Measurements from ENCODE around the gene GALNT10.

The GALNT10 gene

DNA sequence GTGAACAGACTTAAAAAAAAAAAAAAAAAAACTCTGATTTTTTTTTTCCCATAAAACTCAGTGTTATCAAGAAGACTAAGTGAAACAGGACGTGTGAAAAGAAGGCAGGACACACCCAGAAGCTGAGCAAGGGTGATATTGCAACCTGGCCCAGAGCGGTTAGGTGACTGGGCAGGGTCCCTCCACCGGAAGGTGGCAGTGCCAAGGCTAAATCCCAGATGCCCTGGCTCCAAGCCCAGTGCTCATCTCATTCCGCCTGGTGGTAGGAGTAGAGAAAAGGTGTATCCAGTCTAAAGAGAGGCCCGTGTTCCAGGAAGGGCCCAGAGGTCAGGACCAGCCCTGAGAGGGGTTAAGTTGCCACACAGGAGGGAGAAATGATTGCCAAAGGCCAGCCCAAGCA lies 203.8 kb downstream of the GALNT10 start:
- Histone ChIP-seq H3K9me3 (ENCODE audit: control insufficient read depth in 2 of 2, low read length in 2 of 2) (no peaks in the 10 kb centered on the region), H3K9ac (ENCODE audit: low read length in 2 of 2) (no peak overlapping the region), H3K4me3 (ENCODE audit: low read length in 2 of 2) (no peak overlapping the region), H3K36me3 (ENCODE audit: control insufficient read depth in 2 of 2, insufficient read depth in 2 of 2, low read length in 2 of 2) (peaks cover 3 to 10% of the 10 kb centered on the region in 2 donors), H3K27me3 (ENCODE audit: control insufficient read depth in 1 of 2, insufficient read depth in 2 of 2, low read length in 2 of 2) (no peaks in the 10 kb centered on the region), H3K4me1 (ENCODE audit: control insufficient read depth, insufficient read depth, low read length) (no peaks in the 10 kb centered on the region), H3K27ac (ENCODE audit: low read length) (no peak overlapping the region)

DNA sequence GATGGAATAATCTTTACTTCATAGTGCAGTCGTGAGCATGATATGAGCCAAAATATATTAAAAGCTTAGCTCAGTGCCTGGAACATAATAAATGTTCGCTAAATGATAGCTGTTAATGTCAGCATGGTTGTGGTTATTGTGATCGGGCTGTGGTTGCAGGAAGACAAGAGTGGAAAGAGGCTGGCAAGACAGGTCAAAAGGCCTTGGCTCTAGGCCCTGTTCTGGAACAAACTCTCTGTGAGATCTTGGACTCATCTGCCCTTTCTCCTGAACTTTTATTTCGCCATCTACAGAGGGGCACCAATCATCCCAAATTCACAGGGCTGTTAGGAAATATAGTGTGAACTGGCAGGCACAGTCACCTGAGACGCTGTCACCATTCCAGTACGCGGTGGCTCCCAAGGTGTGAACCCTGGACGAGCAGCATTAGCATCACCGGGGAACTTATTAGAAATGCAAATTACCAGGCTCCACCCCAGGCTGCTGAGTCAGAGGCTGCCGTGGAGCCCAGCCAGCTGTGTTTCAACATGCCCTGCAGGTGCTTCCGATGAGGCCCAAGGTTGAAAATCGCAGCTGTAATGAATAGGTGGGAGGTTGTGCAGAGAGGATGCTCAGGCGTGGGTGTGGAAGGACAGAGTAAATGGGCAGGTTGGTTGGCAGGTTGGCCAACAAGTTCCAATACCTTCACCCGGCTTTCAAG lies 205.0 kb downstream of the GALNT10 start:
- no peaks in the 10 kb centered on the region for H3K9me3 ChIP-seq (ENCODE audit: control insufficient read depth in 2 of 2, low read length in 2 of 2)
- H3K36me3 ChIP-seq (ENCODE audit: control insufficient read depth in 2 of 2, insufficient read depth in 2 of 2, low read length in 2 of 2): peaks cover 3 to 10% of the 10 kb centered on the region in 2 donors
- H3K27me3 ChIP-seq (ENCODE audit: control insufficient read depth in 1 of 2, insufficient read depth in 2 of 2, low read length in 2 of 2): no peaks in the 10 kb centered on the region
- H3K4me1 ChIP-seq (ENCODE audit: control insufficient read depth, insufficient read depth, low read length): no peaks in the 10 kb centered on the region
- H3K27ac ChIP-seq (ENCODE audit: low read length): no peak overlapping the region
- no peak overlapping the region for H3K4me3 ChIP-seq (ENCODE audit: low read length in 2 of 2)
- H3K9ac ChIP-seq (ENCODE audit: low read length in 2 of 2): no peak overlapping the region

DNA sequence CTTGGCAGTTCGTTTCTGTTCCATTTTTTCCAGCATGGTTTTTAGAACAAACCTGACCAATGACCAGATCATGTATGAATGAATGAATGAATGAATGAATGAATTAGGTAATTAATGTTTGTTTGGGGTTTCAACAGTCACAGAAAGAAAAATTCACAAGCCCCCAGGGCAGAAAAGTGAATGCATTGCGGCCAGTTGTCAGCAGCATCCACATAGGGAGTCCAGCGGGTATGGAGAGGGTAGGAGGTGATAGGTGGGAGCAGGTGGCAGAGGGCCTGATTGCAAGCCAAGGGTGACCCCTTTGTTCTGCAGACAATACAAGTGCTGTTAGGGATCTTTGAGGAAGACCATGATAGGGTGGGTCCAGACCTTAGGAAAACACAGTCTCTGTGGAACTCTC lies 205.6 kb downstream of the GALNT10 start:
- Histone ChIP-seq H3K9ac (ENCODE audit: low read length in 2 of 2) (no peak overlapping the region), H3K27me3 (ENCODE audit: control insufficient read depth in 1 of 2, insufficient read depth in 2 of 2, low read length in 2 of 2) (no peaks in the 10 kb centered on the region), H3K27ac (ENCODE audit: low read length) (no peak overlapping the region), H3K4me3 (ENCODE audit: low read length in 2 of 2) (no peak overlapping the region), H3K4me1 (ENCODE audit: control insufficient read depth, insufficient read depth, low read length) (no peaks in the 10 kb centered on the region), H3K9me3 (ENCODE audit: control insufficient read depth in 2 of 2, low read length in 2 of 2) (no peaks in the 10 kb centered on the region), H3K36me3 (ENCODE audit: control insufficient read depth in 2 of 2, insufficient read depth in 2 of 2, low read length in 2 of 2) (peaks cover 3 to 8% of the 10 kb centered on the region in 2 donors)

- Histone ChIP-seq H3K9me3 (ENCODE audit: control insufficient read depth in 2 of 2, low read length in 2 of 2) (no peaks in the 10 kb centered on the region), H3K4me1 (ENCODE audit: control insufficient read depth, insufficient read depth, low read length) (no peaks in the 10 kb centered on the region), H3K9ac (ENCODE audit: low read length in 2 of 2) (no peak overlapping the region), H3K27me3 (ENCODE audit: control insufficient read depth in 1 of 2, insufficient read depth in 2 of 2, low read length in 2 of 2) (no peaks in the 10 kb centered on the region), H3K27ac (ENCODE audit: low read length) (no peak overlapping the region), H3K36me3 (ENCODE audit: control insufficient read depth in 2 of 2, insufficient read depth in 2 of 2, low read length in 2 of 2) (peaks cover 0 to 4% of the 10 kb centered on the region in 2 donors), H3K4me3 (ENCODE audit: low read length in 2 of 2) (no peak overlapping the region)
Observed at GRCh38 chr5:154397652-154398406, 207.3 kb downstream of the GALNT10 start.

- Histone ChIP-seq H3K27me3 (ENCODE audit: control insufficient read depth in 1 of 2, insufficient read depth in 2 of 2, low read length in 2 of 2) (no peaks in the 10 kb centered on the region), H3K36me3 (ENCODE audit: control insufficient read depth in 2 of 2, insufficient read depth in 2 of 2, low read length in 2 of 2) (no peaks in the 10 kb centered on the region), H3K4me3 (ENCODE audit: low read length in 2 of 2) (no peak overlapping the region), H3K9me3 (ENCODE audit: control insufficient read depth in 2 of 2, low read length in 2 of 2) (no peaks in the 10 kb centered on the region), H3K27ac (ENCODE audit: low read length) (no peak overlapping the region), H3K4me1 (ENCODE audit: control insufficient read depth, insufficient read depth, low read length) (peaks cover 8% of the 10 kb centered on the region), H3K9ac (ENCODE audit: low read length in 2 of 2) (no peak overlapping the region)
Observed at GRCh38 chr5:154400678-154401077, 210.1 kb downstream of the GALNT10 start.

- H3K9ac ChIP-seq (ENCODE audit: low read length in 2 of 2): no peak overlapping the region
Observed at GRCh38 chr5:154401355-154401754, 210.8 kb downstream of the GALNT10 start.

DNA sequence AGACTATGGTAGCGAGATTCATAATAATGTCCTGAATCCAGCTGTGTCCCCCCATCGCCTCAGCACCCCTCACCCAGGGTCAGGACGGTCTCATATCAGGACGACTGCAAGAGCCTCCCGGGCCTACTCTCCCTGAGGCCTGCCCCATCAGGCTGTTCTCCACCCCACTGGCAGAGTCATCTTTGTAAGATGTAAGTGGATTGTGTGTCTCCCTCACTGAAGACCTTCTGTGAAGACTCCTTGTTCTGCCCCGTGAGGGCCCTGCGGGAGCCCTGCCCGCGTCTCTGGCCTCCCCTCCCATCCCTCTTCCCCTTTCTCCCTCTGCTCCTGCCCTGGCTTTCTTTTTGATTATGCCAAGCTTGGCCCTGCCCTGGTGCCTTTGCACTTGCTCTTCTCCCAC lies 211.4 kb downstream of the GALNT10 start:
- Histone ChIP-seq H3K9me3 (ENCODE audit: control insufficient read depth in 2 of 2, low read length in 2 of 2) (no peaks in the 10 kb centered on the region), H3K4me3 (ENCODE audit: low read length in 2 of 2) (no peak overlapping the region), H3K9ac (ENCODE audit: low read length in 2 of 2) (no peak overlapping the region), H3K4me1 (ENCODE audit: control insufficient read depth, insufficient read depth, low read length) (peaks cover 8% of the 10 kb centered on the region), H3K27me3 (ENCODE audit: control insufficient read depth in 1 of 2, insufficient read depth in 2 of 2, low read length in 2 of 2) (no peaks in the 10 kb centered on the region), H3K36me3 (ENCODE audit: control insufficient read depth in 2 of 2, insufficient read depth in 2 of 2, low read length in 2 of 2) (no peaks in the 10 kb centered on the region), H3K27ac (ENCODE audit: low read length) (no peak overlapping the region)

More at GRCh38 chr5:154401355-154401754, 210.8 kb downstream of the GALNT10 start:
- no peak overlapping the region for H3K27ac ChIP-seq (ENCODE audit: low read length)
- H3K4me3 ChIP-seq (ENCODE audit: low read length in 2 of 2): no peak overlapping the region
- no peaks in the 10 kb centered on the region for H3K36me3 ChIP-seq (ENCODE audit: control insufficient read depth in 2 of 2, insufficient read depth in 2 of 2, low read length in 2 of 2)
- no peaks in the 10 kb centered on the region for H3K9me3 ChIP-seq (ENCODE audit: control insufficient read depth in 2 of 2, low read length in 2 of 2)
- H3K4me1 ChIP-seq (ENCODE audit: control insufficient read depth, insufficient read depth, low read length): peaks cover 8% of the 10 kb centered on the region
- H3K27me3 ChIP-seq (ENCODE audit: control insufficient read depth in 1 of 2, insufficient read depth in 2 of 2, low read length in 2 of 2): no peaks in the 10 kb centered on the region

- no peak overlapping the region for H3K9ac ChIP-seq (ENCODE audit: low read length in 2 of 2)
- peaks cover 8% of the 10 kb centered on the region for H3K4me1 ChIP-seq (ENCODE audit: control insufficient read depth, insufficient read depth, low read length)
- no peak overlapping the region for H3K27ac ChIP-seq (ENCODE audit: low read length)
- H3K36me3 ChIP-seq (ENCODE audit: control insufficient read depth in 2 of 2, insufficient read depth in 2 of 2, low read length in 2 of 2): no peaks in the 10 kb centered on the region
- H3K27me3 ChIP-seq (ENCODE audit: control insufficient read depth in 1 of 2, insufficient read depth in 2 of 2, low read length in 2 of 2): no peaks in the 10 kb centered on the region
- no peaks in the 10 kb centered on the region for H3K9me3 ChIP-seq (ENCODE audit: control insufficient read depth in 2 of 2, low read length in 2 of 2)
- no peak overlapping the region for H3K4me3 ChIP-seq (ENCODE audit: low read length in 2 of 2)
Observed at GRCh38 chr5:154402611-154403010, 212.1 kb downstream of the GALNT10 start.

DNA sequence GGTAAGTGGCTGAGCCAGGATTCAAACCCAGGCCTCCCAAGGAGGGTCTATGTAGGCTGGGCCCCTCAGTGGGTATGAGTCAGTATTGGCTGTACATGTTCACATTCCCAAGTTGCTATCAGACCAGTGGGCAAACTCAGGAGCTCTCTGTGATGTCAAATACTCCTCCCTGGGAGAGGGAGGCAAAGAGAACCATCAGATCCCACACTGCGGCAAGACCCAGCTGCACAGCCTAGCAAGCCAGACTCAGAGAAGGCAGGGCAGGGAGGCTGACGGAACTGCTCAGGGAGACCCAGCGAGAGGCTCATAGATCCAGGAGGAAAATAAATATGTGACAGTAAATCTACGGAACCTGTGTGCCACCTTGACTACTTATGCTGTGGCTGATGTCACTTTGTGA lies 212.7 kb downstream of the GALNT10 start:
- Histone ChIP-seq H3K36me3 (ENCODE audit: control insufficient read depth in 2 of 2, insufficient read depth in 2 of 2, low read length in 2 of 2) (no peaks in the 10 kb centered on the region), H3K4me3 (ENCODE audit: low read length in 2 of 2) (no peak overlapping the region), H3K4me1 (ENCODE audit: control insufficient read depth, insufficient read depth, low read length) (peaks cover 8% of the 10 kb centered on the region), H3K9me3 (ENCODE audit: control insufficient read depth in 2 of 2, low read length in 2 of 2) (no peaks in the 10 kb centered on the region), H3K27me3 (ENCODE audit: control insufficient read depth in 1 of 2, insufficient read depth in 2 of 2, low read length in 2 of 2) (no peaks in the 10 kb centered on the region), H3K9ac (ENCODE audit: low read length in 2 of 2) (no peak overlapping the region), H3K27ac (ENCODE audit: low read length) (no peak overlapping the region)

- H3K27me3 ChIP-seq (ENCODE audit: control insufficient read depth in 1 of 2, insufficient read depth in 2 of 2, low read length in 2 of 2): no peaks in the 10 kb centered on the region
- H3K4me1 ChIP-seq (ENCODE audit: control insufficient read depth, insufficient read depth, low read length): peaks cover 8% of the 10 kb centered on the region
- H3K27ac ChIP-seq (ENCODE audit: low read length): no peak overlapping the region
- H3K4me3 ChIP-seq (ENCODE audit: low read length in 2 of 2): no peak overlapping the region
- no peaks in the 10 kb centered on the region for H3K36me3 ChIP-seq (ENCODE audit: control insufficient read depth in 2 of 2, insufficient read depth in 2 of 2, low read length in 2 of 2)
- no peaks in the 10 kb centered on the region for H3K9me3 ChIP-seq (ENCODE audit: control insufficient read depth in 2 of 2, low read length in 2 of 2)
- H3K9ac ChIP-seq (ENCODE audit: low read length in 2 of 2): no peak overlapping the region
Observed at GRCh38 chr5:154403776-154404387, 213.3 kb downstream of the GALNT10 start.
